Fibroblast of lung (primary cell): ENCODE results near the gene ERCC1.
"Not testable (repeated sequence)": the region's sequence is repeated elsewhere in the genome, so short reads cannot be mapped to it uniquely, and the experiment has no call there.

Source experiments
- EZH2 ChIP-seq: IDR thresholded peaks from 2 replicates; pipeline ENCODE4 v1.5.1; 2012; ENCODE audit warnings: low read length, control low read depth, mild to moderate bottlenecking; ENCODE audit errors: missing control alignments
- TF ChIP-seq, protein P1 (sequence below), 2 donors: IDR thresholded peaks in 1 of 2; conservative IDR thresholded peaks in 1 of 2; 1 replicate in 1 of 2; 2 replicates in 1 of 2; pipeline ENCODE4 v1.5.1; 2011 to 2012; ENCODE audit warnings: low read length in 2 of 2, control low read depth in 1 of 2, inconsistent platforms in 1 of 2, low read depth in 1 of 2, mild to moderate bottlenecking in 1 of 2

- TF ChIP-seq, protein P1, sequence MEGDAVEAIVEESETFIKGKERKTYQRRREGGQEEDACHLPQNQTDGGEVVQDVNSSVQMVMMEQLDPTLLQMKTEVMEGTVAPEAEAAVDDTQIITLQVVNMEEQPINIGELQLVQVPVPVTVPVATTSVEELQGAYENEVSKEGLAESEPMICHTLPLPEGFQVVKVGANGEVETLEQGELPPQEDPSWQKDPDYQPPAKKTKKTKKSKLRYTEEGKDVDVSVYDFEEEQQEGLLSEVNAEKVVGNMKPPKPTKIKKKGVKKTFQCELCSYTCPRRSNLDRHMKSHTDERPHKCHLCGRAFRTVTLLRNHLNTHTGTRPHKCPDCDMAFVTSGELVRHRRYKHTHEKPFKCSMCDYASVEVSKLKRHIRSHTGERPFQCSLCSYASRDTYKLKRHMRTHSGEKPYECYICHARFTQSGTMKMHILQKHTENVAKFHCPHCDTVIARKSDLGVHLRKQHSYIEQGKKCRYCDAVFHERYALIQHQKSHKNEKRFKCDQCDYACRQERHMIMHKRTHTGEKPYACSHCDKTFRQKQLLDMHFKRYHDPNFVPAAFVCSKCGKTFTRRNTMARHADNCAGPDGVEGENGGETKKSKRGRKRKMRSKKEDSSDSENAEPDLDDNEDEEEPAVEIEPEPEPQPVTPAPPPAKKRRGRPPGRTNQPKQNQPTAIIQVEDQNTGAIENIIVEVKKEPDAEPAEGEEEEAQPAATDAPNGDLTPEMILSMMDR (conservative IDR thresholded peaks at IDR 0.05 in 1 of 2, IDR thresholded peaks at IDR 0.05 in 1 of 2; ENCODE audit: low read depth in 1 of 2, low read length in 2 of 2) = not testable (repeated sequence)
- TF ChIP-seq EZH2 = not testable (repeated sequence)
Observed at GRCh38 chr19:45432543-45432942, 8.8 kb upstream of the ERCC1 start.
